B cell (primary cell): ENCODE measurements around the gene TTC8. TPM values are rescaled to one million over a fixed set of nuclear protein-coding genes. Genes with fewer than 3 reads are reported as not detected.

Experiments
- ATAC-seq: fragments of 200-7000 bp; cut with Tn5 transposase; one replicate; pipeline ENCODE4 v1.10.0; 2021; ENCODE audit warnings: low read depth, mild to moderate bottlenecking, moderate number of reproducible peaks, moderate library complexity
- CTCF ChIA-PET: fragments of 350-600 bp; sonication (Branson Sonifier 250); formaldehyde crosslinking; loops from one replicate; lab custom pipeline; 2021; ENCODE audit warnings: antibody characterized with exemption, inconsistent platforms; lab: Charles Lee
- POLR2A ChIA-PET: fragments of 350-600 bp; sonication (Branson Sonifier 250); formaldehyde crosslinking; loops from one replicate; lab custom pipeline; 2021; ENCODE audit warnings: antibody characterized with exemption; lab: Charles Lee
- DNase-seq: peaks from one replicate; pipeline ENCODE4 v3.0.0; 2013
- H2AFZ ChIP-seq: 2 replicates; pipeline ENCODE4 v1.6.1; 2012; ENCODE audit warnings: mild to moderate bottlenecking, low read depth, low read length; ENCODE audit not compliant: insufficient read depth, poor library complexity, severe bottlenecking
- H3K27ac ChIP-seq, 2 donors: 1 replicate in 1 of 2; 2 replicates in 1 of 2; pipeline ENCODE4 v1.5.1; 2012 to 2013; ENCODE audit warnings: low read length in 2 of 2, mild to moderate bottlenecking in 2 of 2, moderate library complexity in 1 of 2
- H3K27me3 ChIP-seq, 4 experiments: fragments of 200-600 bp in 1 of 4; sonication (generic) in 1 of 4; replicated peaks in 1 of 4; 1 replicate in 2 of 4; 2 replicates in 2 of 4; pipeline versions ENCODE4 v1.6.1 to v1.7.0; 2013 to 2016; ENCODE audit warnings: low read length in 3 of 4, mild to moderate bottlenecking in 2 of 4, mixed read lengths in 1 of 4, moderate library complexity in 1 of 4; ENCODE audit not compliant: insufficient read depth in 4 of 4, control insufficient read depth in 3 of 4; ENCODE audit errors: control extremely low read depth in 1 of 4
- H3K36me3 ChIP-seq, 2 experiments: replicated peaks in 1 of 2; 1 replicate in 1 of 2; 2 replicates in 1 of 2; pipeline versions ENCODE4 v1.6.1 to v1.7.1; 2013; ENCODE audit warnings: low read length in 1 of 2; ENCODE audit not compliant: insufficient read depth in 2 of 2, control insufficient read depth in 1 of 2; ENCODE audit errors: control extremely low read depth in 1 of 2, extremely low read depth in 1 of 2
- H3K4me1 ChIP-seq, 2 donors: fragments of 200-600 bp in 1 of 2; sonication (generic) in 1 of 2; 1 replicate in 1 of 2; 2 replicates in 1 of 2; pipeline versions ENCODE4 v1.5.1 to v1.6.1; 2013 to 2017; ENCODE audit warnings: low read length in 2 of 2; ENCODE audit not compliant: control insufficient read depth in 2 of 2, insufficient read depth in 2 of 2
- H3K4me2 ChIP-seq: replicated peaks from 2 replicates; pipeline ENCODE3; 2012; ENCODE audit warnings: mild to moderate bottlenecking, low read depth, low read length; ENCODE audit not compliant: poor library complexity, severe bottlenecking
- H3K4me3 ChIP-seq, 5 experiments: fragments of 200-600 bp in 1 of 5; sonication (generic) in 1 of 5; 1 replicate in 3 of 5; 2 replicates in 2 of 5; pipeline versions ENCODE4 v1.5.1 to v1.7.0; 2011 to 2016; ENCODE audit warnings: low read length in 4 of 5, mild to moderate bottlenecking in 4 of 5, low read depth in 2 of 5, control low read depth in 1 of 5, moderate library complexity in 1 of 5; ENCODE audit not compliant: insufficient read depth in 1 of 5; ENCODE audit errors: control extremely low read depth in 1 of 5, extremely low read depth in 1 of 5
- H3K79me2 ChIP-seq: fragments of 200-600 bp; sonication (generic); one replicate; pipeline ENCODE4 v1.6.0; 2016; ENCODE audit warnings: low read length; ENCODE audit not compliant: control insufficient read depth, insufficient read depth
- H3K9ac ChIP-seq: fragments of 200-600 bp; sonication (generic); 2 replicates; pipeline ENCODE4 v1.6.1; 2017; ENCODE audit warnings: mild to moderate bottlenecking, low read length, moderate library complexity
- H3K9me3 ChIP-seq, 3 donors: one replicate each; pipeline versions ENCODE4 v1.6.1 to v1.7.1; 2013; ENCODE audit warnings: low read length in 2 of 3; ENCODE audit not compliant: control insufficient read depth in 2 of 3, insufficient read depth in 1 of 3; ENCODE audit errors: control extremely low read depth in 1 of 3
- H4K20me1 ChIP-seq: 2 replicates; pipeline ENCODE4 v1.6.0; 2012; ENCODE audit warnings: mild to moderate bottlenecking, low read length; ENCODE audit not compliant: insufficient read depth, control insufficient read depth, poor library complexity, severe bottlenecking
- H3K27ac Mint-ChIP-seq: one replicate; pipeline ENCODE4 v1.8.0; 2021; ENCODE audit warnings: mixed read lengths
- H3K27me3 Mint-ChIP-seq: one replicate; pipeline ENCODE4 v1.8.0; 2021; ENCODE audit warnings: mixed read lengths
- H3K4me1 Mint-ChIP-seq: one replicate; pipeline ENCODE4 v1.8.0; 2021; ENCODE audit warnings: mixed read lengths
- H3K4me3 Mint-ChIP-seq: one replicate; pipeline ENCODE4 v1.8.0; 2021; ENCODE audit warnings: mixed read lengths
- H3K9me3 Mint-ChIP-seq: one replicate; pipeline ENCODE4 v1.8.0; 2022; ENCODE audit warnings: mixed read lengths; ENCODE audit not compliant: insufficient read depth
- EZH2 ChIP-seq: IDR thresholded peaks from 2 replicates; pipeline ENCODE4 v1.6.1; 2012; ENCODE audit warnings: borderline replicate concordance, low read depth, mild to moderate bottlenecking, moderate library complexity, low read length; ENCODE audit not compliant: insufficient read depth, poor library complexity, severe bottlenecking
- WGBS: methylation state at CpG from one replicate; pipeline ENCODE4 v1.1.5; 2013; ENCODE audit warnings: missing lambda C conversion rate; ENCODE audit not compliant: insufficient coverage; 5-methylcytosine and 5-hydroxymethylcytosine counted together
- intact Hi-C: fragments of 100-400 bp; cut with micrococcal nuclease; formaldehyde crosslinking; loops from one replicate; pipeline ENCODE4 v1.10.0; 2022
- polyA plus RNA-seq: library from polyadenylated mRNA; depleted of rRNA; stranded (reverse); fragments of >200 nt; gene quantifications from 2 replicates; pipeline ENCODE4 v1.2.3, GENCODE V29; 2012
- total RNA-seq, 2 donors: library from RNA; stranded (reverse); fragments of 120-200 nt in 1 of 2; gene quantifications; 1 replicate in 1 of 2; 2 replicates in 1 of 2; pipeline versions ENCODE4 v1.2.3 to v1.2.4, GENCODE V29; 2013 to 2022
- TF ChIP-seq, protein P1 (sequence below): fragments of 200-600 bp; IDR thresholded peaks from one replicate; pipeline ENCODE4 v1.8.0; 2022; ENCODE audit warnings: antibody characterized with exemption, mild to moderate bottlenecking

The TTC8 gene
- total and polyA plus RNA-seq, 2 donors (not counting 1 experiment from before 2014, with no cell fraction given): 2.7 to 7.2 TPM

DNA sequence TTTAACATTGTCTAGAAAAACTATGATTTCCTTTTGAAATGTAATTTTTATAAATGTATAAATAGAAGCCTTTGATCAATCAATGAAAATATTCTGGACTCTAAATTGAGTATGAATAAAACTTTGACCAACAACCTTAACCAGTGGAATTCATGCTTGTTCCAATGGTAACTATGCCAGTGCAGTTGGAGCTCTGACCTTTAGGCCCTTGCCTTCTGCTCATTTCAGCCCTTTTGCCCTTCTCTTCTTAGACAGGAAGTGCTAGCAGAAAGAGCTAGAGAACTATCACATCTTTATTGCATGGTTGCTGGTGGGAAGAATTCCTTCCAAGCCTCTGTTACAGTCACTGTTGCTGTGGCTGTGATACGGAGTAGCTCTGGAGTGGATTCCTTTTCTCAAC, 39.7 kb downstream of the TTC8 start:
- Histone ChIP-seq H3K4me2 (no peak overlapping the region), H3K27me3 (no peaks in the 10 kb centered on the region), H4K20me1 (no peaks in the 10 kb centered on the region), H3K79me2 (no peaks in the 10 kb centered on the region), H3K36me3 (no peaks in the 10 kb centered on the region), H3K27ac (no peak overlapping the region), H3K9ac (no peak overlapping the region), H3K4me1 (no peaks in the 10 kb centered on the region), H3K4me3 (no peak overlapping the region), H2AFZ (no peak overlapping the region), H3K9me3 (no peaks in the 10 kb centered on the region)
- intact Hi-C loops: no loop called here
- Mint-ChIP-seq H3K9me3 (no peaks in the 10 kb centered on the region), H3K27ac (no peak overlapping the region), H3K4me3 (no peak overlapping the region), H3K4me1 (no peaks in the 10 kb centered on the region), H3K27me3 (no peaks in the 10 kb centered on the region)
- ATAC-seq (no peak), DNase-seq (no peak)
- WGBS: no CpG with 5 or more reads among the region's 1 CpG
- ChIA-PET POLR2A (no interaction called here), CTCF (no interaction called here)
- TF ChIP-seq EZH2: no peak
- TF ChIP-seq, protein P1, sequence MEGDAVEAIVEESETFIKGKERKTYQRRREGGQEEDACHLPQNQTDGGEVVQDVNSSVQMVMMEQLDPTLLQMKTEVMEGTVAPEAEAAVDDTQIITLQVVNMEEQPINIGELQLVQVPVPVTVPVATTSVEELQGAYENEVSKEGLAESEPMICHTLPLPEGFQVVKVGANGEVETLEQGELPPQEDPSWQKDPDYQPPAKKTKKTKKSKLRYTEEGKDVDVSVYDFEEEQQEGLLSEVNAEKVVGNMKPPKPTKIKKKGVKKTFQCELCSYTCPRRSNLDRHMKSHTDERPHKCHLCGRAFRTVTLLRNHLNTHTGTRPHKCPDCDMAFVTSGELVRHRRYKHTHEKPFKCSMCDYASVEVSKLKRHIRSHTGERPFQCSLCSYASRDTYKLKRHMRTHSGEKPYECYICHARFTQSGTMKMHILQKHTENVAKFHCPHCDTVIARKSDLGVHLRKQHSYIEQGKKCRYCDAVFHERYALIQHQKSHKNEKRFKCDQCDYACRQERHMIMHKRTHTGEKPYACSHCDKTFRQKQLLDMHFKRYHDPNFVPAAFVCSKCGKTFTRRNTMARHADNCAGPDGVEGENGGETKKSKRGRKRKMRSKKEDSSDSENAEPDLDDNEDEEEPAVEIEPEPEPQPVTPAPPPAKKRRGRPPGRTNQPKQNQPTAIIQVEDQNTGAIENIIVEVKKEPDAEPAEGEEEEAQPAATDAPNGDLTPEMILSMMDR: no peak

DNA sequence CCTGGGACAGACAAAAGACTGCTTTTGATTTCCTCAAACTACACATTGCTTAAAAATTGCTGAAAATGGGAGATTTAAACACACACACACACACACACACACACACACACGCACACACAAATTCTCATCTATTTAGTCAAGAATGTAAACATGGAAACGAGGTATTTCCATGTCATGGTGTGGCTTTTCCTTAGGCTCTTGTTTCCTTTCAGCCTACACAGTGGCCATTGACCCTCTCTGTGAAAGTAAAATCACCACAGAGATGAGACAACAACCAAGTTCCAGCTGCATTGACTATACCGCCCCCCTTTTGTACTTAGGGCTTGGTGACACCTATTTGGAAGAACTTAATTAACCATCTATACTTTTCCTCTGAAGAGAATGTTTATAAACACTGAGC, 41.9 kb downstream of the TTC8 start:
- ChIA-PET POLR2A (no interaction called here), CTCF (interaction anchor here (2.1 to 6.6 kb wide), 2 partner anchors 199 to 921 kb away, joined by 7 to 77 read pairs; no protein-coding TSS in a partner anchor)
- Histone ChIP-seq H3K36me3 (no peaks in the 10 kb centered on the region), H3K4me2 (no peak overlapping the region), H3K27ac (no peak overlapping the region), H3K4me3 (no peak overlapping the region), H3K4me1 (no peaks in the 10 kb centered on the region), H3K9me3 (no peaks in the 10 kb centered on the region), H2AFZ (no peak overlapping the region), H3K9ac (no peak overlapping the region), H4K20me1 (no peaks in the 10 kb centered on the region), H3K79me2 (no peaks in the 10 kb centered on the region), H3K27me3 (no peaks in the 10 kb centered on the region)
- Mint-ChIP-seq H3K4me1 (no peaks in the 10 kb centered on the region), H3K4me3 (no peak overlapping the region), H3K27me3 (no peaks in the 10 kb centered on the region), H3K27ac (no peak overlapping the region), H3K9me3 (no peaks in the 10 kb centered on the region)
- intact Hi-C loops: no loop called here
- TF ChIP-seq, protein P1: no peak
- no peak for TF ChIP-seq EZH2
- DNase-seq: no peak
- no peak for ATAC-seq
- 74% methylated on average over 2 of the region's 3 CpGs for WGBS
